Urothelium cell line (cell line): ENCODE measurements around the gene TMEM200C.

Experiments
- DNase-seq: peaks from one replicate; pipeline ENCODE4 v3.0.0; 2011; ENCODE audit warnings: low spot score, mixed read lengths
- FAIRE-seq: peaks from 2 replicates; lab custom pipeline; 2011; peaks lifted over from hg19 to GRCh38; lab: Jason Lieb, UNC

Gene TMEM200C

DNA sequence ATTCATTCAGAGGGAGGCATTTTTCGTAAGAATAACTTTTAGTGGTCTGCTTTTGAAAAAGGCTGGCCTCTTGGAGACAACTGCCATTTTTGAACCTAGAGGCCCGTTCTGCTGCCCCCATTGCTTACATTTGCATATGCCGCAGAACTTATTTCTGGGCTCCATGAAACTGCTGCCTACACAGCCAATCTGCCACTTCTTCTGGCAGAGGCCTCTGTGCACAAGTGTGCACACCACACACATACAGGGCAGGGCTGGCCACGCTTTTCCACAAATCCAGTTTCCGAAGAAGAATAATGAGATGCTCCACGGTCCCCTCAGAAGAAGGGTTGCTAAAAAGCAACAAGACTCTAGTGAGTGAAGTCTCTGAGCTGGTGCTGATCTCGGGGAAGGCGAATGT is 56.2 kb downstream of the TMEM200C start:
- FAIRE-seq (peak; percentile 67), DNase-seq (no peak)
